Esophagus mucosa (tissue), 1 donor: ENCODE results near the gene SLFN5. TPM values are rescaled to one million over a fixed set of nuclear protein-coding genes. Genes with fewer than 3 reads are reported as not detected.
A peak's percentile ranks its signal among the peaks of the same experiment; 100 is the strongest.
"Not testable (repeated sequence)": the region's sequence is repeated elsewhere in the genome, so short reads cannot be mapped to it uniquely, and the experiment has no call there.

ENCODE experiments used
- ATAC-seq: fragments of 200-7000 bp; cut with Tn5 transposase; one replicate; pipeline ENCODE4 v1.9.1; 2020
- total RNA-seq: library from RNA; stranded (reverse); gene quantifications from one replicate; pipeline ENCODE4 v1.2.4, GENCODE V29; 2023
- donor health status: DM: yes; HTN: yes; CAD: no.

The SLFN5 gene
- total RNA-seq = 25.0 TPM

GRCh38 chr17:35242805-35243560 lies at the start of gene SLFN5:
Gene SLFN5, plus strand, starts transcription at chr17:35243072. Its CDS starts 15,619 bp downstream, at chr17:35258691.
- ATAC-seq = peak; percentile 93

DNA sequence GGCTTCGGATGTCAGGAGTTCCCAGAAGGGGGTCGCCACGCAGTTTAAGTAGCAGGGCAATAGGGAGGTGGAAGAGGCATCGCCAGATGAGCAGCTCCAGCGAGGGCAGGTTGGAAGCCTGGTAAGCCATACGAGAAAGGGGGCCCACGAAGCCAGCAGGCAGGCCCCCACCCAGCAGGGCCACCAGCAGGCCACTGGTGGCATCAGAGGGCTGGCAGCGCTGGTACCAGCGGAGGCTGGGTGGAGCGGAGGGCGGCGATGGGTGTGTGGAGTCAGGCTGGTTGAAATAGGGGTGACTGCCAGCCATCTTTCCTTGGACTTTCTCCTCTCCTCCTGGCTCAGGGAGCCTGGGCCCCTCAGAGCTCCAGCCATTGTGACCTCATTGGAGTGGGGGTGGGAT lies 48.9 kb upstream of the SLFN5 start, which contains the start of gene SLC35G3:
Gene SLC35G3, minus strand, starts transcription at position 393 of the 400 bp plus-strand sequence. Its CDS starts 86 bp downstream, at position 307.
- ATAC-seq = peak; percentile 11

DNA sequence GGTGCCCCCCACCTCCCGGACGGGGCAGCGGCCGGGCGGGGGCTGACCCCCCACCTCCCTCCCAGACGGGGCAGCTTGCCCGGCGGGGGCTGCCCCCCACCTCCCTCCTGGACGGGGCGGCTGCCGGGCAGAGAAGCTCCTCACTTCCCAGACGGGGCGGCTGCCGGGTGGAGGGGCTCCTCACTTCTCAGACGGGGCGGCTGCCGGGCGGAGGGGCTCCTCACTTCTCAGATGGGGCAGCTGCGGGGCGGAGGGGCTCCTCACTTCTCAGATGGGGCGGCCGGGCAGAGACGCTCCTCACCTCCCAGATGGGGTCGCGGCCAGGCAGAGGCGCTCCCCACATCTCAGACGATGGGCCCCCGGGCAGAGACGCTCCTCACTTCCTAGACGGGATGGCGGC lies 47.8 kb upstream of the SLFN5 start:
- ATAC-seq = not testable (repeated sequence)

DNA sequence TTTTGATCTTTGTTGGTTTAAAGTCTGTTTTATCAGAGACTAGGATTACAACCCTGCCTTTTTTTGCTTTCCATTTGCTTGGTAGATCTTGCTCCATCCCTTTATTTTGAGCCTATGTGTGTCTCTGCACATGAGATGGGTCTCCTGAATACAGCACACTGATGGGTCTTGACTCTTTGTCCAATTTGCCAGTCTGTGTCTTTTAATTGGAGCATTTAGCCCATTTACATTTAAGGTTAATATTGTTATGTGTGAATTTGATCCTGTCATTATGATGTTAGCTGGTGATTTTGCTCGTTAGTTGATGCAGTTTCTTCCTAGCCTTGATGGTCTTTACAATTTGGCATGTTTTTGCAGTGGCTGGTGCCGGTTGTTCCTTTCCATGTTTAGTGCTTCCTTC lies 40.3 kb upstream of the SLFN5 start:
- ATAC-seq = not testable (repeated sequence)

DNA sequence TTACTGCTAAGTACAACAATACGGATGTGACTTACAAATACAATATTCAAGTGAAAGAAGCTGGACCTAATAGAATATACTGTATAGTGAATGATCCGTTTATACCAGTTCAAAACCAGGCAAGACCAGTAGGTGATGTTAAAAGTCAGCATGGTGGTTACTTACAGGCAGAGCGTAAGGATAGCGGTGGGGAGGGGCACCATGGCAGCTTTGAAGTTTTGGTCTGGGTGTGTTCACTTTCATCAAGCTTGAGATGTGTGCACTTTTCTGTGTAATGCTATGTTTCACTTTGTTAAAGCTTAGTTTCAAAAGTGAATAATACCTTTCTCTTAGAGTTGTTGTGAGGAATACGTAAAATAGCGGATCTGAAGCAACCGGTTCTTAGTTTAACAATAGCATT lies 32.1 kb upstream of the SLFN5 start:
- no peak for ATAC-seq

DNA sequence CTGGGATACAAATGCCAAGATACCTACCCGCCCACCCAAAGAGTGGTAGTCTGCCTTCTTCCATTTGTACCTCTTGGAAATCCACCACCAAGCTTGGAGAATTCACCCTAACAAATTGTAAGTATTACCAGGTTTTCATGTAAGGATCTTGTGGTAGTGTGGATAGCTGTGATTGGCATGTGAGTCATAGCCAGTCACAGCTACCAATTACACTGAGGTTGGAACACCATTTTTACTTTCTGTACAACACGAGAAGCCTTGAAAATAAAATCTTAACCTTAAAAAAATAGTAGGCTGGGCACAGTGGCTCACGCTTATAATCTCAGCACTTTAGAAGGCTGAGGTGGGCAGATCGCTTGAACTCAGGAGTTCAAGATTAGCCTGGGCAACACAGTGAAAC lies 30.2 kb upstream of the SLFN5 start:
- no peak for ATAC-seq

DNA sequence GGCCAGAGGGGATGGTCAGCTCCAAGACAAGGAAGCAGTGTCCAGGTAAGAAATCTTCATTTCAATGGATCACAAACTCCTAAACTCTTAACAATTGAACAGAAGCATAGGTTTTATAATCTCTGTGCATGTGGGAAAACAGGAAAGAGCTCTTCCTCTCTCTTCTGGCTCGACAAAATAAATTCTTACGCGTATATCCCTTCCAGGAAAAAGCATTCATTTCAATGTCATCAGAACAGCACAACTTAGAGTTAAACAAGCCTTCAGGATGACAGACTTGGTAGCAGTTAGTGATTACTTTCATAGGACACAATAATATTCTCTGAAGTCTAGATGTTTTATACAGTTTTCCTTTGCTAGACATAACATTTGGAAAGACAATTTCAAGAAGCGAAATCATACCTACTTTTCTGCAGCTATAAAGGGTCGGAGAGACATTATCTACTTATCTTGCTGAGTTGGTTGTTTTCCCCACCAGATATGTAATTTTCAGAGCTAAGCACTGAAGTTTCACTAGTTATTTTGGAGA lies 29.4 kb upstream of the SLFN5 start:
- ATAC-seq = no peak

- peak; percentile 20 for ATAC-seq
Measured at GRCh38 chr17:35214192-35214591, 28.7 kb upstream of the SLFN5 start.

DNA sequence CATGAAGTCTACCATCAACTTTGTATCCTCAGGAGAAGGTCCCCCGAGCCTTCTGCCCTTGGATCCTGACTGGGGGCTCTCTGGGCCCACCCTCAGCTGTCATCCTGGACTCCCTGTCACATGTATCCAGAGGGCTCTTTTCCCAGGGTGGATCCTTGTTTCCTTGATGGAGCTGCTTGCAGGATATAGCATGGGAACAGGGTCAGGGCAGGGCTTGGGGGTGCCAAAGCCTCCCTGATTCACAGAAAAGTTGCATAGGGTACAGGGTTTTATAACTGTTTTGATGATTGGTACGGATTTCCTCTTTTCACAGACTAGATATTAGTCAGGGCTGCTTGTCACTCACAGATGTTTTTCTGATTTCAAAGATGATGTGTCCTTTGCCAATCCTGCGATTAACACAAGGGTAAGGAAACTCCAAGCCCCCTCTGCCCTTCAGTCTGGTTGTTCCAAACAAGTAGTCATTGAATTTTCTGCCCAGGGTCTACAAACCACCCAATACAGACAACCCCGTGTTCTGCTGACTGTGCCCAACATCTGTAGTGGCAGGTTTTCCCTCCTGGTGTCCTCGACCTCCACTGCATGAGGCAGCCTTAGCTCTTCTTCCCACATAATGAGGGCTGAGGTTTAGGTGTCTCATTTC lies 28.1 kb upstream of the SLFN5 start:
- ATAC-seq = no peak

DNA sequence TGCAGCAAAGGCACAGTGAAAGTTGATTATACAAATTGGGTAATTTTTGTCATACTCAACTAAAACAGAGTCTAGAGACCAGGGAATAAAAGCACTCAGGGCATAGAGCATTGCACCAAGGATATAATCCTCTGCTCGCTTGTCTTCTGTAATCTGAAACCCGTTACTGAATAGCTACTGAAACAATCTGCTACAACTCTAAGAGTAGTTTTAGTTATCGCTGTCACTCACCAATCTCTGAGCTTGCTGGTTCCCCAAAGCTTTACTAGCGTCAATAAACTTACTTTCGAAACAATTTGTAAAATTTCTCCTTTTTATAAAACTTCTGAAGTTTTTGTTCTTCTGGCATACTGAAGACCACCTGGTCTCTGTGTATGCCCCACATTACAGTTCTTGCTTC lies 25.8 kb upstream of the SLFN5 start:
- no peak for ATAC-seq

- ATAC-seq = peak; percentile 18
Measured at GRCh38 chr17:35218915-35219314, 24.0 kb upstream of the SLFN5 start.

GRCh38 chr17:35222452-35222851 lies 20.4 kb upstream of the SLFN5 start:
- ATAC-seq = no peak

DNA sequence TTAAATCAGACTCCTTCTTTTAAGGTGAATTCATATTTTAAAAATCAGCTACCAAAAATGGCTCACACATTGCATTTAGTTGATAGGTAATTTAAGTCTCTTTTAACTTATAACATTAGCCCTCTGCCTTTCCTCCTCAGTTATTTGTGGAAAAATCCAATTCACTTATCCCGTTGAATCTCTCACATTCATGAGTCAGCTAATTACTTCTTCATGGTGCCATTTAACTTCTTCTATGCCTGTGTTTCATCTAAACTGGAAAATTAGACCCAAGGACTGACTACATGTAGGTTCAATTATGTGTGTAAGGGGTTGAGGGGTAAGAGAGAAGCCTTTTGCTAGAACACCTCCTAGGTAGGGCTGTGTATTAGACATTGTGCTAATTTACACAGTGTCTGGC lies 18.4 kb upstream of the SLFN5 start:
- ATAC-seq = no peak

- ATAC-seq = peak; percentile 54
Measured at GRCh38 chr17:35227546-35227945, 15.3 kb upstream of the SLFN5 start.

GRCh38 chr17:35229638-35230037 lies 13.2 kb upstream of the SLFN5 start:
- no peak for ATAC-seq

- not testable (repeated sequence) for ATAC-seq
Measured at GRCh38 chr17:35234315-35234714, 8.6 kb upstream of the SLFN5 start.

- ATAC-seq = peak; percentile 24
Measured at GRCh38 chr17:35235289-35235688, 7.6 kb upstream of the SLFN5 start.

- ATAC-seq = peak; percentile 29
Measured at GRCh38 chr17:35235917-35236316, 7.0 kb upstream of the SLFN5 start.

- ATAC-seq = no peak
Measured at GRCh38 chr17:35236821-35237220, 6.1 kb upstream of the SLFN5 start.

DNA sequence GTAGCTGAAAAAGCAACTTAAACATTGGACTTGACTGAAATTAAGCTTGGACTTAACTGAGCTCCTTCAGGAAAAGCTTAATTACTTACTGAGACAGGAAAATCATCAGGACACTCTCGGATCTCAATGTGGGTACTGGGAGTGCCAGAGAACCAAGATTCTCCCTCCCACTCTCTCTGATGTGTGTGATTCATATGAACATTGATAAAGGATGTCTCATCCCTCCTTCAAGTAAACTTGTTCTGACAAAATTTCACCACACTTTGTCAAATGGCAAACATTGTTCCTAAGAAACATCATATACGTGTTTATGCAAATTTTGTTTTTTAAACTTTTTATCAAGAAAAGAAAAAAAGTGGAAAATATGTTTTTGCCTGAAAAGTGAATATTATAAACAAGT lies 4.1 kb upstream of the SLFN5 start:
- ATAC-seq = no peak

DNA sequence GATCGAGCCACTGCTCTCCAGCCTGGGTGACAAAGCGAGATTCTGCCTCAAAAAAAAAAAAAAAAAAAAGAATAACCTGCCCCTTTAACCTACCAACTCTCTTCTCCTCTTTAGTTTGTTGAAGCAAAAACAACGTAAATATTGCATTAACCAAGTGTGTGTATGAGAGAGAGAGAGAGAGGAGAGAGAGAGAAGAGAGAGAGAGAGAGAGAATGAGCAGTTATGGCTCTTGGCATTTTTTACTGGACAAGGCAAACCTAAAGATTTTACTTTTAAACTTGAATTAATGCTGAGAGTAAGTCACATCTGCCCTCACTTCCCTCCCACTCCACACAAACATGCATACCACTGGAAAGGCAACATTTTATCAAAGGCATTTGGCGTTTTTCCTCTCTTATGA lies 3.0 kb upstream of the SLFN5 start:
- ATAC-seq = no peak

GRCh38 chr17:35240861-35241260 lies 2.0 kb upstream of the SLFN5 start:
- no peak for ATAC-seq

DNA sequence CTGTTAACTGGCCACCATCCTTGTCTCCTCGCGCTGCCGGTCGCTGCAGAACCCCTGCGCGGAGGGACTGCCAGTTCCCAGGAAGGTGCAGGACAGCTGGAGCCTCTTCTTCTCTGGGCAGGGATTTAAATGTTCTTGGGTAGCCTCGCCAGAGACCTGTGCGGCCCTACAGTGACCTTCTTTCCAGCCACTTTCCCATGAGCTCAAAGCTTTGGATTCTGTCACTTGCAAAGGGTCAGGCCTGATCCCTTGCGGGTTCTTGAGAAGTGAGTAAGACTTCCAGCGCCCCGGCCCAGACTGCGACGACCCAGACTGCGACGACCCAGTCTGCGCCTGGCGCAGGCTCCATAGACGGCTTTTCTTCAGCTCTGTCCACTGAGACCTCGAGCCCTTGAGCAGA lies 1.4 kb upstream of the SLFN5 start:
- ATAC-seq = no peak
